Heart right ventricle (tissue), 16 donors: ENCODE measurements around the gene GPR141. TPM values are rescaled to one million over a fixed set of nuclear protein-coding genes. Genes with fewer than 3 reads are reported as not detected.

ENCODE experiments used
- ATAC-seq, 8 donors: fragments of 200-7000 bp; cut with Tn5 transposase; one replicate each; pipeline ENCODE4 v1.9.1; 2020; ENCODE audit warnings: mild to moderate bottlenecking in 8 of 8, moderate library complexity in 8 of 8, moderate number of reproducible peaks in 1 of 8
- DNase-seq, 2 donors: peaks; one replicate each; pipeline ENCODE4 v3.0.0-alpha.2; 2020
- H3K27ac ChIP-seq, 10 donors: fragments of 200-600 bp; sonication (generic) in 2 of 10; one replicate each; pipeline versions ENCODE4 v1.5.0 to v1.8.0; 2020 to 2022; ENCODE audit warnings: mild to moderate bottlenecking in 3 of 10
- H3K27me3 ChIP-seq, 7 donors: fragments of 200-600 bp; one replicate each; pipeline ENCODE4 v1.8.0; 2021 to 2022; ENCODE audit warnings: mild to moderate bottlenecking in 2 of 7
- H3K36me3 ChIP-seq, 9 donors: fragments of 200-600 bp; sonication (generic) in 1 of 9; one replicate each; pipeline versions ENCODE4 v1.5.0 to v1.8.0; 2020 to 2022; ENCODE audit warnings: mild to moderate bottlenecking in 2 of 9
- H3K4me1 ChIP-seq, 9 donors: fragments of 200-600 bp; sonication (generic) in 1 of 9; one replicate each; pipeline versions ENCODE4 v1.5.0 to v1.8.0; 2020 to 2022; ENCODE audit warnings: mild to moderate bottlenecking in 4 of 9
- H3K4me3 ChIP-seq, 10 donors: fragments of 200-600 bp; sonication (generic) in 2 of 10; one replicate each; pipeline versions ENCODE4 v1.5.0 to v1.8.0; 2020 to 2022; ENCODE audit warnings: mild to moderate bottlenecking in 7 of 10, moderate library complexity in 2 of 10
- H3K9me3 ChIP-seq, 11 donors: fragments of 200-600 bp in 10 of 11; sonication (generic) in 2 of 11; one replicate each; pipeline versions ENCODE4 v1.5.0 to v1.8.0; 2013 to 2022; ENCODE audit warnings: mild to moderate bottlenecking in 2 of 11, control low read depth in 1 of 11, moderate library complexity in 1 of 11
- WGBS, 2 donors: extraction: QIAGEN DNeasy Blood & Tissue Kit; methylation state at CpG; one replicate each; pipeline ENCODE4 v1.1.7; 2013; ENCODE audit warnings: inconsistent platforms in 1 of 2; 5-methylcytosine and 5-hydroxymethylcytosine counted together
- intact Hi-C, 10 donors: fragments of 100-400 bp; cut with DNase I; formaldehyde crosslinking; loops; one replicate each; pipeline versions ENCODE4 v1.11.1 to v1.14.2; 2022
- polyA plus RNA-seq, 2 donors: library from polyadenylated mRNA; stranded (reverse); fragments of 200-250 nt; gene quantifications; one replicate each; pipeline ENCODE4 v1.2.3, GENCODE V29; 2013
- total RNA-seq, 10 donors: library from RNA; stranded (reverse); fragmentation: NEBNext Ultra II Directional in 3 of 10; extraction: Animal tissue kit (Norgen Biotek cat#: 25700) in 3 of 10; gene quantifications; one replicate each; pipeline versions ENCODE4 v1.2.1 to v1.2.4, GENCODE V29; 2021 to 2023
- TF ChIP-seq, protein P1 (sequence below), 9 donors: fragments of 200-600 bp; sonication (generic) in 2 of 9; IDR thresholded peaks; one replicate each; pipeline versions ENCODE4 v1.5.0 to v1.8.0; 2021 to 2022; ENCODE audit warnings: antibody characterized with exemption in 9 of 9, mild to moderate bottlenecking in 5 of 9, moderate library complexity in 1 of 9
- donor health status: Arrhythmogenic right ventricular cardiomyopathy.
- donor health status: ischemic (EF 13 %, LVEDD 7.1; RV severe dilation, severe dysfunction).
- donor health status: healthy with polysubstance abuse.
- donor health status: DM: no; HTN: yes; CAD: no.
- donor health status: DM: no; HTN: no; CAD: no.
- donor health status: ischemic (EF 25% LVEDD 6.9; RV normal size, moderate dysfunction).
- donor health status: ischemic (EF 25% LVEDD 5.7; RV mildly dilated, moderate dysfunction).
- donor health status: healthy.
- donor health status: DM: yes; HTN: yes; CAD: no.
- donor health status: Ischemic cardiomyopathy.
- donor health status: ischemic (EF 35%, LVEDD 5.7; RV mildly dilated, moderate dysfunction).
- donor health status: nonischemic (EF 11% LVEDD 7.7; RV severe dilation, severe dysfunction).
- donor health status: DM: yes; HTN: yes; CAD: no.
- donor health status: PGD.
- donor health status: ischemic (EF 29% LVEDD 5.4; RV normal size, mild dysfunction).
- donor health status: nonischemic (EF 23%, LVEDD 6.1; RV moderate dilation, normal function).

The GPR141 gene
- total and polyA plus RNA-seq, 12 donors, result 0.06 to 3.1 (median 0.50) TPM; not detected in 7

DNA sequence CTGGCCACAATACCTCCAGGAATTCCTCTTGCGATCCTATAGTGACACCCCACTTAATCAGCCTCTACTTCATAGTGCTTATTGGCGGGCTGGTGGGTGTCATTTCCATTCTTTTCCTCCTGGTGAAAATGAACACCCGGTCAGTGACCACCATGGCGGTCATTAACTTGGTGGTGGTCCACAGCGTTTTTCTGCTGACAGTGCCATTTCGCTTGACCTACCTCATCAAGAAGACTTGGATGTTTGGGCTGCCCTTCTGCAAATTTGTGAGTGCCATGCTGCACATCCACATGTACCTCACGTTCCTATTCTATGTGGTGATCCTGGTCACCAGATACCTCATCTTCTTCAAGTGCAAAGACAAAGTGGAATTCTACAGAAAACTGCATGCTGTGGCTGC, 56.8 kb downstream of the GPR141 start:
- TF ChIP-seq, protein P1, sequence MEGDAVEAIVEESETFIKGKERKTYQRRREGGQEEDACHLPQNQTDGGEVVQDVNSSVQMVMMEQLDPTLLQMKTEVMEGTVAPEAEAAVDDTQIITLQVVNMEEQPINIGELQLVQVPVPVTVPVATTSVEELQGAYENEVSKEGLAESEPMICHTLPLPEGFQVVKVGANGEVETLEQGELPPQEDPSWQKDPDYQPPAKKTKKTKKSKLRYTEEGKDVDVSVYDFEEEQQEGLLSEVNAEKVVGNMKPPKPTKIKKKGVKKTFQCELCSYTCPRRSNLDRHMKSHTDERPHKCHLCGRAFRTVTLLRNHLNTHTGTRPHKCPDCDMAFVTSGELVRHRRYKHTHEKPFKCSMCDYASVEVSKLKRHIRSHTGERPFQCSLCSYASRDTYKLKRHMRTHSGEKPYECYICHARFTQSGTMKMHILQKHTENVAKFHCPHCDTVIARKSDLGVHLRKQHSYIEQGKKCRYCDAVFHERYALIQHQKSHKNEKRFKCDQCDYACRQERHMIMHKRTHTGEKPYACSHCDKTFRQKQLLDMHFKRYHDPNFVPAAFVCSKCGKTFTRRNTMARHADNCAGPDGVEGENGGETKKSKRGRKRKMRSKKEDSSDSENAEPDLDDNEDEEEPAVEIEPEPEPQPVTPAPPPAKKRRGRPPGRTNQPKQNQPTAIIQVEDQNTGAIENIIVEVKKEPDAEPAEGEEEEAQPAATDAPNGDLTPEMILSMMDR (IDR thresholded peaks at IDR 0.05), result no peak
- Histone ChIP-seq H3K4me3 (no peak overlapping the region), H3K27ac (no peak overlapping the region), H3K4me1 (no peaks in the 10 kb centered on the region), H3K27me3 (no peaks in the 10 kb centered on the region), H3K9me3 (no peaks in the 10 kb centered on the region), H3K36me3 (no peaks in the 10 kb centered on the region)
- 96 to 97% methylated on average over 7 of the region's 7 CpGs for WGBS, 2 donors
- intact Hi-C loops, result no loop called here
- ATAC-seq (no peak), DNase-seq (no peak)

DNA sequence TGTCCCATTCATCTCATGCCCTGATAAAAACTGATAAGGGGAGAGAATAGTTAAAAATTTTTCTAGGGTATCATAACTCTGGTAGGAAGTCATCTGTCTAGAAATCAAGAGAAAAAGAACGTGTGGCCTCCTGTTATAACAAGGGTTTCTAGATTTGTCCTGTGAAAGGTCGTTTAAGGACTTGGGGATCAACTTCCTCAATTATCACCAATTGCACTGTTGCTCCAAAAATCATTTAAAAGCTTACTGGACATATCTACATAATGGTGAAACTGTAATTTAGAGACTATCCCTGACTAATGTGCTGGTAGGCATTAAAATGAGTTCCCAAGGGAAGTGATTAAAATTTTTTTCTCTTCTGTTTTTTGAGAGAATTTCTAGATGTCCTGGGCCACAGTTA, 58.2 kb downstream of the GPR141 start:
- H3K36me3 ChIP-seq, result no peaks in the 10 kb centered on the region

DNA sequence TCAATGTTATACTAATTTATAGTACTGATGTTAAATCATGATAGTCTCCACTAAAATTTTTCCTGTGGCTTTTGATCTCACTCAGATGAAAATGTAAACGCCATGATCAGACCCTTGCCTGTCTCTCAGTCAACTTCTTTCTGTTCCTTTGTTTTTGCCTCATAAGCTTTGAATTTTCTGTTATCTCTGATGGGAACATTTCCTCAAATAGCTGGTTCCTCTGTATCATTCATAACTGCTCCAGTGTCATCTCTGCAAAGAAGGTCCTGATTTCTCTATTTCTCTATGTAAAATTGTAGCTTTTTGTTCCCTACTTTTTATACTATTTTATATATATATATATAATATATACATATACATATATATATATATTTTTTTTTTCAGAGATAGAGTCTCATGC, 67.5 kb downstream of the GPR141 start:
- DNase-seq, result no peak
- Histone ChIP-seq H3K36me3 (no peaks in the 10 kb centered on the region), H3K9me3 (peaks cover 0 to 6% (median 0%) of the 10 kb centered on the region in 11 donors), H3K4me3 (no peak overlapping the region), H3K27ac (no peak overlapping the region), H3K27me3 (no peaks in the 10 kb centered on the region), H3K4me1 (peaks cover 0 to 10% (median 0%) of the 10 kb centered on the region in 9 donors)
- TF ChIP-seq, protein P1 (IDR thresholded peaks at IDR 0.05), result no peak
- no peak for ATAC-seq
- 64 to 78% methylated on average over 1 of the region's 1 CpG for WGBS, 2 donors
- intact Hi-C loops, result no loop called here

More for the DNA sequence above, 58.2 kb downstream of the GPR141 start:
- ATAC-seq, result no peak
- Histone ChIP-seq H3K27me3 (no peaks in the 10 kb centered on the region), H3K4me3 (no peak overlapping the region), H3K4me1 (no peaks in the 10 kb centered on the region), H3K9me3 (no peaks in the 10 kb centered on the region), H3K27ac (no peak overlapping the region)
- intact Hi-C loops, result no loop called here
- WGBS, 2 donors, result 43 to 62% methylated on average over 2 of the region's 2 CpGs
- TF ChIP-seq, protein P1 (IDR thresholded peaks at IDR 0.05), result no peak
- DNase-seq, result no peak

DNA sequence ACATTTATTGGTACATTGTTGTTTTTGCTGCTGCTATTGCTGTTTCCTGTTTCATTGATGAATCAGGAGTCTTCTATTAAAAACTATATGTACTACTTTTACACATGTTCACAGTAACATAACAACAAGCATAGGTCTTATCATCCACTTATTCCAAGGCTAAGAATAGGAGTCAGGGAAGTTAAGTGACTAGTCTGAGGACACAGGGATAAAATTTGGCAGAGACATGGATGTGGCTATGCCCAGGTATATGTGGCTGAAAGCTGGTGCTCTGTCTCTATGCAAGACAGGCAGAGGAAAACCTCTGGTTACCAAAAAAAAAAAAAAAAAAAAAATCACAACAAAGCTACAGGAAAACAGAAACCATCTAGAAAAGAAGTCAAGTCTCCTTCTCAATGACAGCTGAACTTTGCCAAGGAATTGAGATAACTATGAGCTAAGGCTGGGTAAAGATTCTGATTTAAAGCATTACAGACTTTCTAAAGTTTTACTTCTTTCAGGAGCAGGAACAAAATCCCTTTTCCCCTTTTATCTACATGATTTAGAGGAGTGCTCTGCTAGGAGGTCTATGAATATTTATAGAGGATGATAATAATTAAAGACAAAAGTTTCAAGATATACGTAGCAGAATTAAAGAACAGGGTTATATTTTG, 70.0 kb downstream of the GPR141 start:
- ATAC-seq (peak in 3 of 8 donors; percentile 70 to 78 (median 74)), DNase-seq (no peak)
- Histone ChIP-seq H3K9me3 (peaks cover 0 to 6% (median 0%) of the 10 kb centered on the region in 11 donors), H3K4me1 (peaks cover 0 to 21% (median 7%) of the 10 kb centered on the region in 9 donors), H3K27ac (no peak overlapping the region), H3K36me3 (no peaks in the 10 kb centered on the region), H3K27me3 (no peaks in the 10 kb centered on the region), H3K4me3 (no peak overlapping the region)
- TF ChIP-seq, protein P1 (IDR thresholded peaks at IDR 0.05), result no peak
- WGBS, 2 donors, result 54 to 67% methylated on average over 1 of the region's 1 CpG
- intact Hi-C loops, result no loop called here
